MM.1S (cell line): ENCODE results near the gene COL5A1.
"Not testable (repeated sequence)": the region's sequence is repeated elsewhere in the genome, so short reads cannot be mapped to it uniquely, and the experiment has no call there.

ENCODE experiments used
- DNase-seq: peaks from one replicate; pipeline ENCODE4 v3.0.0-alpha.2; 2015
- H2AFZ ChIP-seq: fragments of 300-600 bp; sonication (generic); 2 replicates; pipeline ENCODE4 v1.6.0; 2016; ENCODE audit warnings: antibody characterized with exemption, low read length
- H3F3A ChIP-seq: fragments of 300-600 bp; sonication (generic); 2 replicates; pipeline ENCODE4 v1.6.1; 2016; ENCODE audit warnings: mild to moderate bottlenecking, antibody characterized with exemption, low read length, moderate library complexity, mixed read lengths; ENCODE audit not compliant: insufficient read depth
- H3K27ac ChIP-seq: fragments of 300-600 bp; sonication (generic); 2 replicates; pipeline ENCODE4 v1.5.1; 2016; ENCODE audit warnings: mild to moderate bottlenecking, low read length
- H3K27me3 ChIP-seq: fragments of 300-600 bp; sonication (generic); replicated peaks from 2 replicates; pipeline ENCODE4 v1.6.0; 2016; ENCODE audit warnings: low read length; ENCODE audit not compliant: insufficient read depth
- H3K36me3 ChIP-seq: fragments of 300-600 bp; sonication (generic); replicated peaks from 2 replicates; pipeline ENCODE4 v1.6.1; 2016; ENCODE audit warnings: mild to moderate bottlenecking, low read length, mixed read lengths; ENCODE audit not compliant: insufficient read depth
- H3K4me1 ChIP-seq: fragments of 300-600 bp; sonication (generic); 2 replicates; pipeline ENCODE4 v1.6.1; 2016; ENCODE audit warnings: low read length, mixed read lengths
- H3K4me2 ChIP-seq: fragments of 300-600 bp; sonication (generic); 2 replicates; pipeline ENCODE4 v1.6.0; 2016; ENCODE audit warnings: low read depth, low read length
- H3K4me3 ChIP-seq: fragments of 300-600 bp; sonication (generic); 2 replicates; pipeline ENCODE4 v1.5.1; 2016; ENCODE audit warnings: low read length, mixed read lengths
- H3K79me2 ChIP-seq: fragments of 300-600 bp; sonication (generic); 2 replicates; pipeline ENCODE4 v1.6.1; 2016; ENCODE audit warnings: mixed run types, low read length, mixed read lengths
- H3K9ac ChIP-seq: fragments of 300-600 bp; sonication (generic); 2 replicates; pipeline ENCODE4 v1.6.1; 2016; ENCODE audit warnings: low read length, mixed read lengths
- H3K9me2 ChIP-seq: fragments of 300-600 bp; sonication (generic); replicated peaks from 2 replicates; pipeline ENCODE4 v1.6.1; 2016; ENCODE audit warnings: mild to moderate bottlenecking, low read length, mixed read lengths; ENCODE audit not compliant: insufficient read depth
- H3K9me3 ChIP-seq: fragments of 300-600 bp; sonication (generic); replicated peaks from 2 replicates; pipeline ENCODE4 v1.6.1; 2016; ENCODE audit warnings: mild to moderate bottlenecking, low read length, mixed read lengths; ENCODE audit not compliant: insufficient read depth
- H4K20me1 ChIP-seq: fragments of 300-600 bp; sonication (generic); 2 replicates; pipeline ENCODE4 v1.6.1; 2016; ENCODE audit warnings: mild to moderate bottlenecking, low read length, moderate library complexity, mixed read lengths; ENCODE audit not compliant: insufficient read depth
- EZH2 ChIP-seq: fragments of 300-600 bp; sonication (generic); optimal IDR thresholded peaks from 2 replicates; pipeline ENCODE3; 2017; ENCODE audit warnings: low read depth, mild to moderate bottlenecking, antibody characterized with exemption, low read length, mixed read lengths
- EZH2phosphoT487 ChIP-seq: fragments of 300-600 bp; sonication (generic); IDR thresholded peaks from 2 replicates; pipeline ENCODE4 v1.6.1; 2018; ENCODE audit warnings: antibody characterized with exemption, low read length
- TF ChIP-seq, protein P1 (sequence below): fragments of 300-600 bp; sonication (generic); IDR thresholded peaks from 2 replicates; pipeline ENCODE4 v1.5.1; 2016; ENCODE audit warnings: antibody characterized with exemption, low read length, mixed read lengths

COL5A1 gene

DNA sequence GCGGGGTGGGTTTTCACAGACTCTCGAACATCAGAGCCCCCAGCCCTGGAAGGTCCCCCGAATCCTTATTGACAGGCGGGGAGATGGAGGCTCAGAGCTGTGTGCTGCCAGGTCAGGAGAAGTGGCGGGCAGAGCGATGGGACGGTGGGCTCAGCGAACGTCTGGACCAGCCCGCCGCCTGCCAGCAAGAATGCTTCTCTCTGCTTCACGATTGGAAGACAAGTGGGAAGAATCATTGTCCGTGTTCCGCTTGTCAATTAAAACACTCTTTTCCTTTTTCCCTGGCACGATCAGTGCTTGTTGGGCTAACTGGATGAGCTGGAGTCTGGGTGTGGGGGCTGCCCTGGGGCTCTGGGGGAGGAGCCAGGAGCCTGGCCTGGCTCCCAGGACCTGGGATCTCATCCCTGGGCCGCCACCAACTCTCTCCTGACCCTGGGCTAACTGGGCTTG is 1.6 kb downstream of the COL5A1 start:
- Histone ChIP-seq H3K4me1 (no peaks in the 10 kb centered on the region), H2AFZ (no peak overlapping the region), H4K20me1 (no peaks in the 10 kb centered on the region), H3K79me2 (no peaks in the 10 kb centered on the region), H3K36me3 (no peaks in the 10 kb centered on the region), H3K27ac (no peak overlapping the region), H3K4me2 (no peak overlapping the region), H3K4me3 (no peak overlapping the region), H3K9ac (no peak overlapping the region), H3K27me3 (peaks cover 85% of the 10 kb centered on the region), H3K9me2 (no peaks in the 10 kb centered on the region), H3K9me3 (no peaks in the 10 kb centered on the region), H3F3A (no peaks in the 10 kb centered on the region)
- TF ChIP-seq, protein P1, sequence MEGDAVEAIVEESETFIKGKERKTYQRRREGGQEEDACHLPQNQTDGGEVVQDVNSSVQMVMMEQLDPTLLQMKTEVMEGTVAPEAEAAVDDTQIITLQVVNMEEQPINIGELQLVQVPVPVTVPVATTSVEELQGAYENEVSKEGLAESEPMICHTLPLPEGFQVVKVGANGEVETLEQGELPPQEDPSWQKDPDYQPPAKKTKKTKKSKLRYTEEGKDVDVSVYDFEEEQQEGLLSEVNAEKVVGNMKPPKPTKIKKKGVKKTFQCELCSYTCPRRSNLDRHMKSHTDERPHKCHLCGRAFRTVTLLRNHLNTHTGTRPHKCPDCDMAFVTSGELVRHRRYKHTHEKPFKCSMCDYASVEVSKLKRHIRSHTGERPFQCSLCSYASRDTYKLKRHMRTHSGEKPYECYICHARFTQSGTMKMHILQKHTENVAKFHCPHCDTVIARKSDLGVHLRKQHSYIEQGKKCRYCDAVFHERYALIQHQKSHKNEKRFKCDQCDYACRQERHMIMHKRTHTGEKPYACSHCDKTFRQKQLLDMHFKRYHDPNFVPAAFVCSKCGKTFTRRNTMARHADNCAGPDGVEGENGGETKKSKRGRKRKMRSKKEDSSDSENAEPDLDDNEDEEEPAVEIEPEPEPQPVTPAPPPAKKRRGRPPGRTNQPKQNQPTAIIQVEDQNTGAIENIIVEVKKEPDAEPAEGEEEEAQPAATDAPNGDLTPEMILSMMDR, result no peak
- TF ChIP-seq EZH2 (no peak), EZH2phosphoT487 (no peak)
- DNase-seq, result no peak

DNA sequence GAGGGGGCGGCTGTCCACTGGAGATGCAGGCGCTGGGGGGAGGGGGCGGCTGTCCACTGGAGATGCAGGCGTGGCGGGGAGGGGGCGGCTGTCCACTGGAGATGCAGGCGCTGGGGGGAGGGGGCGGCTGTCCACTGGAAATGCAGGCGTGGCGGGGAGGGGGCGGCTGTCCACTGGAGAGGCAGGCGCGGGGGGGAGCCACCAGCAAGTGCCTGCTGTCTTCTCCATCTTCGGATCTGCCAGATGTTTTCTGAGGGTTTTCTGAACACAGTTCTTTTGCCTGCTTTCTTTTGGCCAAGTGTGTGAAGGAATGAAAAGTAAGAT is 2.8 kb downstream of the COL5A1 start:
- not testable (repeated sequence) for H3K27ac ChIP-seq, H3K79me2 ChIP-seq, H2AFZ ChIP-seq, H3K4me2 ChIP-seq, H3K36me3 ChIP-seq, H3K9me2 ChIP-seq, DNase-seq, H3K9ac ChIP-seq, H3K4me1 ChIP-seq, H4K20me1 ChIP-seq, H3F3A ChIP-seq, H3K4me3 ChIP-seq, H3K9me3 ChIP-seq
- H3K27me3 ChIP-seq, result peaks cover 84% of the 10 kb centered on the region

DNA sequence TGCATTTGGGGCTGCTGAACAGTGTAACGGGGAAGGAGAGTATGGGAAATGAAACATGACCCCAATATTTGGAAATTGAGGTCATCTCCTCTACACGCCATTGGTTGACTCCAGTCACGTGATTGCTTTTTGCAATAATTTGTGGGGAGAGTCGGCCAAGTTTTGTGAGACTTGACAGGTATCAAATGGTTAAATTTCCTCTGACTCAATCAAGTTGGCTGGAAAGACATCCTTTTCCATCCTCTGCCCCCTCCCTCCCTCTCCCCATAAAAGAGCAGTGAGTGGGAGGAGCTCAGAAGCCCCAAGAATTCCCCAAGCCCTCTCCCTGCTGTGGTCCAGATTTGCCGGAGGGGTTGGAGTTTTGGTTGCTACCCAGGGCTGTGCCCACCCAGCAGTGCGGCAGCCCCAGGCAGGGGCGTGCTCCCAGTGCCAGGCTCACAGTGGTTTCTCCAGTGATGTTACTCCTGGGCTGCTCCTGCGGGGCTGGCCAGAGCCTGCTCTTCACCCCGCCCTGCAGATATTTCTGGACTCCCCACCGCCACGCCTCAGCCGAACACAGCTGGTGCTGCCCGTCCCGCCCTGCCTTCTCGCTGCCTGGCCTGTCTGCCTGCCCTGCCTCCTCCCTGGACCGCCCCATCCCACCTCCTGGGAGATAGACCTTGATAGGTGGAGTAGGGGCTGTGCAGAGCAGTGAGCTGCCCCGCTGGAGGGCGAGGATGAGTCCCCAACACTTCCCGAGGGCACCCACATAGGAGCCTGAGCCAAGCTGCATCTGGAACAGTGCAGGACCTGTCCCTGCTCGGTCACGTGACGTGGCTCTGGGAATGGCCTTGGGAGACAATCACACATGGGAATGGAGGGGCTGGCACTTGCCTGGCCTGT is 3.4 kb downstream of the COL5A1 start:
- Histone ChIP-seq H3K4me1 (no peaks in the 10 kb centered on the region), H3K4me2 (no peak overlapping the region), H4K20me1 (no peaks in the 10 kb centered on the region), H3K4me3 (no peak overlapping the region), H3K9me3 (no peaks in the 10 kb centered on the region), H3K9me2 (no peaks in the 10 kb centered on the region), H3K27me3 (peaks cover 81% of the 10 kb centered on the region), H3K27ac (no peak overlapping the region), H2AFZ (no peak overlapping the region), H3F3A (no peaks in the 10 kb centered on the region), H3K36me3 (no peaks in the 10 kb centered on the region), H3K9ac (no peak overlapping the region), H3K79me2 (no peaks in the 10 kb centered on the region)
- TF ChIP-seq EZH2phosphoT487 (no peak), EZH2 (no peak)
- TF ChIP-seq, protein P1, result no peak
- DNase-seq, result no peak

DNA sequence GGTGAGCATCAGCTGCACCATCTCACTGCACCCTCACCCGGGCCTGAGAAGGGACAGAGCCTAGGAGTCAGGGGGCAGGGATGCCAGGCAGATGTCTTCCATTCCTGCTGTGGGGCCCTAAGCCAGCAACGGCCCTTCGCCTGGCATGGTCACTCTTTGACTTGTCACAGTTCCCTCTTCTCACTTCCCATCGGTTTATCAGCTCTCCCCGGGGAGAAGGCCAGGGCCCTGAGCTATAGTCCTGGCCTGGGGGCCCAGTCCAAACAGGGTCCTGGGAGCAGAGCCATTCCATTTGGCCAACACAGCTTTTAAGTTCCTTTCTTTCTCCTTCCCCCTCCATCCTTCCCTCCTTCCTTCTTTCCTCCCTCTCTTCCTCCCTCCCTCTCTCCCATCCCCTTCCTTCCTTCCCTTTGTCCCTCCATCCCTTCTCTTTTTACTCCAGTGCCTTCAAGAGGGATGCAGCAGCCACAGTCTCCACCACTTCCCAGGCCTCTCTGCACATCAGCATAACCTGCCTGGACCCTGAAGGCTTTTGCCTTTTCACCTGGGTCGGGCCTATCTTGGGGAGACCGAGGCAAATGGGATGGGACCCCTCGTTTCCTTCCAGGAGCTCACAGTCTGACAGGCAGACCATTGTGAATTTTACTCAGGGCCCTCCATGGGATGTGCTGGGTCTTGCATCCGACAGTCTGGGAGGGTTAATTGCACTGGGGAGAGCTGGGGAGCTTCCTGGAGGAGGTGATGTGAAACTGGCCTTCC is 4.2 kb downstream of the COL5A1 start:
- Histone ChIP-seq H3K9me3 (no peaks in the 10 kb centered on the region), H4K20me1 (no peaks in the 10 kb centered on the region), H3K36me3 (no peaks in the 10 kb centered on the region), H2AFZ (no peak overlapping the region), H3F3A (no peaks in the 10 kb centered on the region), H3K4me1 (no peaks in the 10 kb centered on the region), H3K79me2 (no peaks in the 10 kb centered on the region), H3K9me2 (no peaks in the 10 kb centered on the region), H3K27ac (no peak overlapping the region), H3K4me3 (no peak overlapping the region), H3K9ac (no peak overlapping the region), H3K27me3 (peaks cover 80% of the 10 kb centered on the region), H3K4me2 (no peak overlapping the region)
- no peak for DNase-seq
- no peak for TF ChIP-seq EZH2
